Stimulated activated CD8-positive, alpha-beta memory T cell treated with anti-CD3 and anti-CD28 coated beads, Interleukin-4, amount 100 ng/mL, for 1 hour (primary cell): ENCODE results near the gene PLPPR2.
"Not testable (repeated sequence)": the region's sequence is repeated elsewhere in the genome, so short reads cannot be mapped to it uniquely, and the experiment has no call there.

Source experiments
- DNase-seq, 2 donors: peaks; one replicate each; pipeline ENCODE4 v3.0.0-alpha.2; 2020; ENCODE audit warnings: low read depth in 2 of 2, low spot score in 1 of 2

Gene PLPPR2

GRCh38 chr19:11397089-11397610 is 41.9 kb downstream of the PLPPR2 start:
- DNase-seq: no peak

DNA sequence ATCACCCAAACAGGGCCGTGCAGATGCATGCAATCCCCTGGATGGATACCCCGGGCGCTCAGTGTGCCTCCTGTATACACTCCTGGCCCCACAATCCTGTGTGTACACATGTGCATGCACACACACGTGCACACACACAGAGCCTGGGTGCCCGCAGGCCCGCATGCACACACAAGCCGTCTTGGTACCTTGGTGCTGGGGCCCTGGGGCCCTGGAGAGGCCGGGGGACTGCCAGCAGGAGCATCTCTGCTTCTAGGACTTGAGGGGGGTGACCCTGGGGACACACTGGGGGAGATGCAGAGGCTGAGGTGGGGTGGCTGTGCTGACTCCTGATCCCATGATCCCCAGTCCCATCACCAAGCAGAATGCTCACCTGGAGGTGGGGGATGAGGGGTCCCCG is 44.4 kb downstream of the PLPPR2 start:
- no peak for DNase-seq

DNA sequence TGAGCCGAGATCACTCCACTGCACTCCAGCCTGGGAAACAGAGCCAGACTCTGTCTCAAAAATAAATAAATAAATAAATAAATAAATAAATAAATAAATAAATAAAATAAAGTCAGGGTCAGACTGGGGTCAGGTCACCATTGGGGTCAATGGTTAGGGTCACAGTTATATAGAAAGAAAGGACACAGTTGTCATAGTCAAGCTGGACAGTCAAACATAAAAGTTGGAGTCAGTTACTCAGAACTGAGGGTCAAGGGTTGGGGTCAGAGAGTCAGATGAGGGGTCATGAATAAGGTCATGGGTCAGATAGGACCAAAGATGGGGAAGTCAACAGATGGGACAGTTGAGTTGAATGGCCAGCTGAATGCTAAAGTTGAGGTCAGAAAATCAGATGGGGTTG is 45.6 kb downstream of the PLPPR2 start:
- DNase-seq: no peak

- DNase-seq: no peak
Observed at GRCh38 chr19:11401808-11402543, 46.7 kb downstream of the PLPPR2 start.

DNA sequence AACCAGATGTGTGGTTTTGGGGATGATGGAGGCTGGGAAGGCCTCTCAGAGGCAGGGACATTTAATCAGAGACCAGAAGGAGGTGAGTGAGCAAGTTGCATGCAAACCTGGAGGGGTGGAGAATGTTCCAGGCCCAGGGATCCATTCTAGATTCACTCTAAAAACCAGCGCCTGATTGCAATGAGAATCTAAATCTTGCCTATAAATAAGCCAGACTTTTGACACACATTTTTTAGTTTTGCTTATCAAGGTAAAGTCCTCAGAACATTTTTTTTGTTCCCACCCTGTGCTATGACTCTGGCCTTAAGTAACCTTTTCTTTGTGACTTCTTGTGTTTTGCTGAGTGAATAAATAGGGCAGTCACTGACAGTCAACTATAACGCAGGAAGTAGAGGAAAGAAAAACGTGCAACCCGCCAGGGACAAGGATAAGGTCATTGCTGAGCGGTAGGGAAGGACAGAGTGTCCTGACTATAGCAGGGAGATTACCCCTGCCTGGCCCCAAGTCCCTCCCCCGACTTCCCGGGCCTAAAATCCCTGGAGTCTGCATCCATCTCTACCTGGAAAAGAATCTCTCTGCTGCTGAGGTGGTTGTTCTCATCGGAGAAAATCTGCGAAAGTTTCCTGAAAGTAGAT is 49.5 kb downstream of the PLPPR2 start:
- DNase-seq: no peak

GRCh38 chr19:11405846-11406643 is 50.8 kb downstream of the PLPPR2 start:
- no peak for DNase-seq

GRCh38 chr19:11406703-11407236 is 51.5 kb downstream of the PLPPR2 start:
- not testable (repeated sequence) for DNase-seq

GRCh38 chr19:11408591-11408990 is 53.4 kb downstream of the PLPPR2 start:
- DNase-seq: no peak

GRCh38 chr19:11410682-11411081 is 55.5 kb downstream of the PLPPR2 start:
- no peak for DNase-seq

DNA sequence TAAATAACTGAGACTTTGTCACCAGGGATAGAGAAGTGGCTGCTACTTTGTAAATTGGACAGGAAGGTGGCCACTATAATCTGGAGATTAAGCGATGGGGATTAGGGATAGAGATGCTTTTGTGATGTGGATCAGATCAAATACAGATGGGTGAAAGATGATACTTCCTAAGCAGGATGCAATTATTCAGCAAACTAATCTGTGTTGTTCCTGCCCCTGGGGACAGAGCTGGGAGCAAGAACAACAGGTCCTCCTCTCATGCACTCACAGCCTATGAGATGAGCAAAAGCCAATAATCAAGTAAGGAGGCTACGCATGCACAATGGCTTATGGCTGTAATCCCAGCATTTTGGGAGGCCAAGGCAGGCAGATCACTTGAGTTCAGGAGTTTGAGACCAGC is 59.3 kb downstream of the PLPPR2 start:
- DNase-seq: no peak
